DOHH2 (cell line): ENCODE measurements around the gene LDAH.

ENCODE experiments used
- H3F3A ChIP-seq: fragments of 200-600 bp; sonication (generic), shearing (Covaris generic); 2 replicates; pipeline ENCODE4 v1.6.0; 2016; ENCODE audit warnings: antibody characterized with exemption, mild to moderate bottlenecking; ENCODE audit not compliant: control insufficient read depth, insufficient read depth
- H3K27ac ChIP-seq: fragments of 200-600 bp; sonication (generic); 2 replicates; pipeline ENCODE4 v1.5.1; 2014; ENCODE audit warnings: low read depth, mild to moderate bottlenecking, low read length, moderate library complexity
- H3K27me3 ChIP-seq: fragments of 200-600 bp; sonication (generic); 2 replicates; pipeline ENCODE4 v1.6.1; 2014; ENCODE audit warnings: mild to moderate bottlenecking, low read length, mixed read lengths; ENCODE audit not compliant: control insufficient read depth
- H3K36me3 ChIP-seq: fragments of 200-600 bp; sonication (generic); 2 replicates; pipeline ENCODE4 v1.6.1; 2014; ENCODE audit warnings: mild to moderate bottlenecking, low read length, moderate library complexity, mixed read lengths; ENCODE audit not compliant: control insufficient read depth
- H3K4me1 ChIP-seq: fragments of 200-600 bp; sonication (generic); 2 replicates; pipeline ENCODE4 v1.6.1; 2014; ENCODE audit warnings: mild to moderate bottlenecking, low read length, mixed read lengths; ENCODE audit not compliant: control insufficient read depth
- H3K4me2 ChIP-seq: fragments of 200-600 bp; sonication (generic); 2 replicates; pipeline ENCODE4 v1.6.0; 2014; ENCODE audit warnings: mild to moderate bottlenecking, low read length, moderate library complexity
- H3K4me3 ChIP-seq: fragments of 200-600 bp; sonication (generic); 2 replicates; pipeline ENCODE4 v1.5.1; 2014; ENCODE audit warnings: mild to moderate bottlenecking, low read length, mixed read lengths
- H3K79me2 ChIP-seq: fragments of 200-600 bp; sonication (generic); 2 replicates; pipeline ENCODE4 v1.6.1; 2014; ENCODE audit warnings: mild to moderate bottlenecking, low read length, mixed read lengths; ENCODE audit not compliant: control insufficient read depth
- H3K9me2 ChIP-seq: fragments of 200-600 bp; sonication (generic); replicated peaks from 2 replicates; pipeline ENCODE4 v1.6.1; 2014; ENCODE audit warnings: mild to moderate bottlenecking, low read length, mixed read lengths; ENCODE audit not compliant: control insufficient read depth
- H3K9me3 ChIP-seq: fragments of 200-600 bp; sonication (generic); 2 replicates; pipeline ENCODE4 v1.6.1; 2014; ENCODE audit warnings: antibody characterized with exemption, low read length, mixed read lengths; ENCODE audit not compliant: control insufficient read depth, insufficient read depth
- H4K20me1 ChIP-seq: fragments of 200-600 bp; sonication (generic); 2 replicates; pipeline ENCODE4 v1.6.0; 2014; ENCODE audit warnings: low read depth, mild to moderate bottlenecking, antibody characterized with exemption, low read length, moderate library complexity; ENCODE audit not compliant: control insufficient read depth, insufficient read depth
- CTCF ChIP-seq: fragments of 200-600 bp; sonication (generic); IDR thresholded peaks from one replicate; pipeline ENCODE4 v1.5.1; 2014; ENCODE audit warnings: antibody characterized with exemption, mild to moderate bottlenecking, low read depth, low read length; ENCODE audit not compliant: poor library complexity, severe bottlenecking
- EZH2phosphoT487 ChIP-seq: fragments of 200-600 bp; sonication (generic); IDR thresholded peaks from 2 replicates; pipeline ENCODE4 v1.6.1; 2017; ENCODE audit warnings: borderline replicate concordance, mild to moderate bottlenecking, antibody characterized with exemption, low read length, moderate library complexity, mixed read lengths

The LDAH gene

GRCh38 chr2:20759487-20759886, 63.4 kb downstream of the LDAH start:
- H3K36me3 ChIP-seq: peaks cover 9% of the 10 kb centered on the region
- no peaks in the 10 kb centered on the region for H4K20me1 ChIP-seq
- H3F3A ChIP-seq: peaks cover 4% of the 10 kb centered on the region; the same call in 1 of the 2 replicates
- H3K4me2 ChIP-seq: no peak overlapping the region
- TF ChIP-seq EZH2phosphoT487: no peak
- H3K9me2 ChIP-seq: no peaks in the 10 kb centered on the region
- peaks cover 47% of the 10 kb centered on the region for H3K4me1 ChIP-seq
- no peaks in the 10 kb centered on the region for H3K9me3 ChIP-seq
- no peak overlapping the region for H3K27ac ChIP-seq
- no peaks in the 10 kb centered on the region for H3K79me2 ChIP-seq
- H3K27me3 ChIP-seq: no peaks in the 10 kb centered on the region
- H3K4me3 ChIP-seq: no peak overlapping the region

DNA sequence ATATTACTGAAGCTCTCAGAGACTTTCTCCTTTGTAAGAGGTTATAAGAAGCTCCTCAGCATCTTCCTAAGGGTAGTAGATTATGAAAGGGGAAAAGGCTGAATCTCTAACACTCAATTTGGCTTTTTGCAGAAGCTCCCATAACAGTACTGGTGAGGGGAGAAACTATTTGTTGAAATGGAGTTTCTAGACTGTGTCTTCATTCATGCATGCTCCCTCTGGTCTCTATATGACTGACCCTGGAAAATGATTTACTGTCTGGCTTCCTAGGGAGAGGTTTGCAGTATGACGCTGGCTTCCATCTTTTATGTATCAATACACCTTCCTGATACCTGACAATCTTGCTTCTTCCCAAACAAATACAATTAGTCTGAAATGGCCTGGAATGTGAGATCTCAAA, 63.9 kb downstream of the LDAH start:
- TF ChIP-seq CTCF: no peak
- no peak for TF ChIP-seq EZH2phosphoT487
- Histone ChIP-seq H3K27me3 (no peaks in the 10 kb centered on the region), H3K79me2 (no peaks in the 10 kb centered on the region), H3K4me2 (no peak overlapping the region), H3K27ac (no peak overlapping the region), H3F3A (peaks cover 4% of the 10 kb centered on the region; the same call in 1 of the 2 replicates), H3K4me3 (no peak overlapping the region), H3K9me3 (no peaks in the 10 kb centered on the region), H3K4me1 (peaks cover 42% of the 10 kb centered on the region), H3K36me3 (peaks cover 7% of the 10 kb centered on the region), H3K9me2 (no peaks in the 10 kb centered on the region), H4K20me1 (no peaks in the 10 kb centered on the region)

GRCh38 chr2:20757405-20758090, 65.4 kb downstream of the LDAH start:
- Histone ChIP-seq H4K20me1 (no peaks in the 10 kb centered on the region), H3K27me3 (no peaks in the 10 kb centered on the region), H3K9me3 (no peaks in the 10 kb centered on the region), H3K79me2 (no peaks in the 10 kb centered on the region; the same call in 1 of the 2 replicates), H3K27ac (no peak overlapping the region), H3K9me2 (no peaks in the 10 kb centered on the region), H3K4me1 (peaks cover 28% of the 10 kb centered on the region), H3K4me3 (no peak overlapping the region), H3F3A (no peaks in the 10 kb centered on the region), H3K36me3 (peaks cover 6% of the 10 kb centered on the region), H3K4me2 (no peak overlapping the region)
- TF ChIP-seq CTCF: no peak
- no peak for TF ChIP-seq EZH2phosphoT487

GRCh38 chr2:20755132-20755800, 67.6 kb downstream of the LDAH start:
- H3K4me3 ChIP-seq: no peak overlapping the region
- no peaks in the 10 kb centered on the region for H3F3A ChIP-seq
- TF ChIP-seq EZH2phosphoT487: no peak
- TF ChIP-seq CTCF: no peak
- H3K79me2 ChIP-seq: no peaks in the 10 kb centered on the region; the same call in 1 of the 2 replicates
- no peaks in the 10 kb centered on the region for H4K20me1 ChIP-seq
- H3K27ac ChIP-seq: no peak overlapping the region
- no peak overlapping the region for H3K4me2 ChIP-seq
- no peaks in the 10 kb centered on the region for H3K9me2 ChIP-seq
- H3K36me3 ChIP-seq: peaks cover 8% of the 10 kb centered on the region
- peaks cover 5% of the 10 kb centered on the region for H3K4me1 ChIP-seq
- H3K9me3 ChIP-seq: no peaks in the 10 kb centered on the region
- no peaks in the 10 kb centered on the region for H3K27me3 ChIP-seq
